Heart left ventricle (tissue), 16 donors: Measurements from ENCODE around the gene C2. TPM values are rescaled to one million over a fixed set of nuclear protein-coding genes. Genes with fewer than 3 reads are reported as not detected.
A peak's percentile ranks its signal among the peaks of the same experiment; 100 is the strongest.
"Not testable (repeated sequence)": the region's sequence is repeated elsewhere in the genome, so short reads cannot be mapped to it uniquely, and the experiment has no call there.

Experiments used
- ATAC-seq, 4 donors: fragments of 200-7000 bp; cut with Tn5 transposase; one replicate each; pipeline ENCODE4 v1.9.1; 2020 to 2022; ENCODE audit warnings: moderate library complexity in 4 of 4, mild to moderate bottlenecking in 3 of 4, moderate number of reproducible peaks in 1 of 4
- DNase-seq, 5 donors: peaks; one replicate each; pipeline ENCODE4 v3.0.0-alpha.2; 2020
- H3K27ac ChIP-seq, 12 donors: fragments of 200-600 bp; sonication (generic) in 4 of 12; one replicate each; pipeline versions ENCODE4 v1.5.0 to v1.8.0; 2016 to 2022; ENCODE audit warnings: mild to moderate bottlenecking in 2 of 12
- H3K27me3 ChIP-seq, 9 donors: fragments of 200-600 bp; sonication (generic) in 2 of 9; one replicate each; pipeline versions ENCODE4 v1.5.1 to v1.8.0; 2016 to 2022; ENCODE audit warnings: mild to moderate bottlenecking in 3 of 9
- H3K36me3 ChIP-seq, 9 donors: fragments of 200-600 bp; sonication (generic) in 2 of 9; one replicate each; pipeline versions ENCODE4 v1.5.0 to v1.8.0; 2018 to 2022; ENCODE audit warnings: mild to moderate bottlenecking in 2 of 9
- H3K4me1 ChIP-seq, 12 donors: fragments of 200-600 bp; sonication (generic) in 4 of 12; one replicate each; pipeline versions ENCODE4 v1.5.0 to v1.8.0; 2016 to 2022; ENCODE audit warnings: mild to moderate bottlenecking in 3 of 12
- H3K4me3 ChIP-seq, 12 donors: fragments of 200-600 bp; sonication (generic) in 4 of 12; one replicate each; pipeline versions ENCODE4 v1.5.0 to v1.8.0; 2017 to 2022; ENCODE audit warnings: mild to moderate bottlenecking in 9 of 12, moderate library complexity in 4 of 12
- H3K9me3 ChIP-seq, 12 donors: fragments of 200-600 bp; sonication (generic) in 4 of 12; one replicate each; pipeline versions ENCODE4 v1.5.0 to v1.8.0; 2016 to 2022; ENCODE audit warnings: mild to moderate bottlenecking in 1 of 12
- CTCF ChIP-seq, 12 donors: fragments of 200-600 bp; sonication (generic) in 4 of 12; IDR thresholded peaks; one replicate each; pipeline versions ENCODE4 v1.5.0 to v1.8.0; 2018 to 2022; ENCODE audit warnings: antibody characterized with exemption in 12 of 12, mild to moderate bottlenecking in 5 of 12
- POLR2A ChIP-seq, 2 donors: fragments of 450-650 bp; IDR thresholded peaks; one replicate each; pipeline ENCODE4 v1.6.1; 2017; ENCODE audit warnings: antibody characterized with exemption in 2 of 2, mild to moderate bottlenecking in 2 of 2, moderate library complexity in 2 of 2
- WGBS, 4 donors: extraction: QIAGEN DNeasy Blood & Tissue Kit in 2 of 4; methylation state at CpG; one replicate each; pipeline versions ENCODE4 v1.1.5 to v1.1.7; 2013 to 2018; 5-methylcytosine and 5-hydroxymethylcytosine counted together
- intact Hi-C, 10 donors: fragments of 100-400 bp; cut with DNase I; formaldehyde crosslinking; loops; one replicate each; pipeline versions ENCODE4 v1.11.1 to v1.14.2; 2022
- polyA plus RNA-seq, 2 donors: library from polyadenylated mRNA; stranded (reverse); fragments of 200-250 nt; gene quantifications; one replicate each; pipeline ENCODE4 v1.2.3, GENCODE V29; 2013
- total RNA-seq, 9 donors: library from RNA; depleted of rRNA in 2 of 9; stranded (reverse); fragments of >200 nt in 2 of 9; fragmentation: NEBNext Ultra II Directional in 3 of 9; extraction: Animal tissue kit (Norgen Biotek cat#: 25700) in 3 of 9; gene quantifications; one replicate each; pipeline versions ENCODE4 v1.1.0 to v1.2.4, GENCODE V29; 2016 to 2023
- donor health status: ischemic (EF 13 %, LVEDD 7.1; RV severe dilation, severe dysfunction).
- donor health status: healthy with polysubstance abuse.
- donor health status: DM: no; HTN: yes; CAD: no.
- donor health status: DM: no; HTN: no; CAD: no.
- donor health status: ischemic (EF 25% LVEDD 6.9; RV normal size, moderate dysfunction).
- donor health status: ischemic (EF 25% LVEDD 5.7; RV mildly dilated, moderate dysfunction).
- donor health status: healthy.
- donor health status: DM: yes; HTN: yes; CAD: no.
- donor health status: ischemic (EF 35%, LVEDD 5.7; RV mildly dilated, moderate dysfunction).
- donor health status: nonischemic (EF 11% LVEDD 7.7; RV severe dilation, severe dysfunction).
- donor health status: DM: yes; HTN: yes; CAD: no.
- donor health status: PGD.
- donor health status: ischemic (EF 29% LVEDD 5.4; RV normal size, mild dysfunction).
- donor health status: nonischemic (EF 23%, LVEDD 6.1; RV moderate dilation, normal function).

Gene C2
- total and polyA plus RNA-seq, 11 donors: 0.69 to 103 (median 4.8) TPM

- DNase-seq: no peak
- Histone ChIP-seq H3K27me3 (no peaks in the 10 kb centered on the region), H3K4me3 (no peak overlapping the region), H3K4me1 (peaks cover 0 to 25% (median 5%) of the 10 kb centered on the region in 12 donors), H3K27ac (no peak overlapping the region), H3K9me3 (no peaks in the 10 kb centered on the region), H3K36me3 (no peaks in the 10 kb centered on the region)
- intact Hi-C loops: loop anchor here in 3 of 10 donors (5.0 to 10.0 kb wide), 2 partner anchors 40 to 48 kb away; partner anchors contain the start of genes NELFE (in 2 of the 3), SKIC2 (in 2 of the 3) and CFB (in 1 of the 3)
- TF ChIP-seq CTCF (IDR thresholded peaks at IDR 0.05): no peak
- TF ChIP-seq POLR2A (IDR thresholded peaks at IDR 0.05): no peak
- peak in 2 of 4 donors; percentile 17 to 46 for ATAC-seq
- WGBS, 4 donors: 59 to 68% (median 64%) methylated on average over 7 of the region's 7 CpGs
These were observed 20.2 kb upstream of the C2 start for GRCh38 chr6:31907158-31907813.

- DNase-seq, H3K36me3 ChIP-seq, H3K27ac ChIP-seq, ATAC-seq, H3K9me3 ChIP-seq, H3K27me3 ChIP-seq, H3K4me3 ChIP-seq: not testable (repeated sequence)
- intact Hi-C loops: loop anchor here in 3 of 10 donors (5.0 to 10.0 kb wide), 2 partner anchors 39 to 47 kb away; partner anchors contain the start of genes NELFE (in 2 of the 3), SKIC2 (in 2 of the 3) and CFB (in 1 of the 3)
- WGBS, 4 donors: 87 to 91% (median 89%) methylated on average over 5 of the region's 5 CpGs
- H3K4me1 ChIP-seq: peaks cover 0 to 16% (median 0%) of the 10 kb centered on the region in 12 donors
These were observed 19.3 kb upstream of the C2 start for GRCh38 chr6:31908255-31908654.

GRCh38 chr6:31908791-31909190 lies 18.7 kb upstream of the C2 start:
- no peak for ATAC-seq
- H3K36me3 ChIP-seq: no peaks in the 10 kb centered on the region
- DNase-seq: no peak
- H3K4me1 ChIP-seq: peaks cover 0 to 16% (median 0%) of the 10 kb centered on the region in 12 donors
- H3K27me3 ChIP-seq: no peaks in the 10 kb centered on the region
- no peak overlapping the region for H3K4me3 ChIP-seq
- 58 to 68% (median 60%) methylated on average over 4 of the region's 4 CpGs for WGBS, 4 donors
- no peaks in the 10 kb centered on the region for H3K9me3 ChIP-seq
- H3K27ac ChIP-seq: no peak overlapping the region
- TF ChIP-seq POLR2A (IDR thresholded peaks at IDR 0.05): no peak
- TF ChIP-seq CTCF (IDR thresholded peaks at IDR 0.05): no peak
- intact Hi-C loops: loop anchor here in 3 of 10 donors (5.0 to 10.0 kb wide), 2 partner anchors 39 to 46 kb away; partner anchors contain the start of genes NELFE (in 2 of the 3), SKIC2 (in 2 of the 3) and CFB (in 1 of the 3)

GRCh38 chr6:31909298-31909697 lies 18.2 kb upstream of the C2 start:
- not testable (repeated sequence) for H3K27ac ChIP-seq, H3K9me3 ChIP-seq, H3K27me3 ChIP-seq, H3K36me3 ChIP-seq, ATAC-seq, H3K4me3 ChIP-seq, DNase-seq
- H3K4me1 ChIP-seq: peaks cover 0 to 16% (median 0%) of the 10 kb centered on the region in 12 donors
- WGBS, 4 donors: 76 to 83% (median 79%) methylated on average over 7 of the region's 7 CpGs
- intact Hi-C loops: loop anchor here in 3 of 10 donors (5.0 to 10.0 kb wide), 2 partner anchors 38 to 46 kb away; partner anchors contain the start of genes NELFE (in 2 of the 3), SKIC2 (in 2 of the 3) and CFB (in 1 of the 3)

- intact Hi-C loops: no loop called here
- ATAC-seq: no peak
- Histone ChIP-seq H3K4me1 (peaks cover 0 to 13% (median 0%) of the 10 kb centered on the region in 12 donors), H3K9me3 (no peaks in the 10 kb centered on the region), H3K36me3 (no peaks in the 10 kb centered on the region), H3K27me3 (no peaks in the 10 kb centered on the region), H3K4me3 (no peak overlapping the region), H3K27ac (no peak overlapping the region)
- no peak for DNase-seq
- 73 to 76% (median 74%) methylated on average over 11 of the region's 11 CpGs for WGBS, 4 donors
- TF ChIP-seq CTCF (IDR thresholded peaks at IDR 0.05) (no peak), POLR2A (IDR thresholded peaks at IDR 0.05) (no peak)
These were observed 15.5 kb upstream of the C2 start for GRCh38 chr6:31911826-31912585.
